HG02763 (cell line): ENCODE results near the gene CELSR1.
"Not testable (repeated sequence)": the region's sequence is repeated elsewhere in the genome, so short reads cannot be mapped to it uniquely, and the experiment has no call there.

Source experiments
- ATAC-seq: cut with Tn5 transposase; IDR thresholded peaks from one replicate; pipeline ENCODE4 v1.9.1; 2021; ENCODE audit warnings: mild to moderate bottlenecking, moderate library complexity; ENCODE audit not compliant: unreplicated experiment

The CELSR1 gene

DNA sequence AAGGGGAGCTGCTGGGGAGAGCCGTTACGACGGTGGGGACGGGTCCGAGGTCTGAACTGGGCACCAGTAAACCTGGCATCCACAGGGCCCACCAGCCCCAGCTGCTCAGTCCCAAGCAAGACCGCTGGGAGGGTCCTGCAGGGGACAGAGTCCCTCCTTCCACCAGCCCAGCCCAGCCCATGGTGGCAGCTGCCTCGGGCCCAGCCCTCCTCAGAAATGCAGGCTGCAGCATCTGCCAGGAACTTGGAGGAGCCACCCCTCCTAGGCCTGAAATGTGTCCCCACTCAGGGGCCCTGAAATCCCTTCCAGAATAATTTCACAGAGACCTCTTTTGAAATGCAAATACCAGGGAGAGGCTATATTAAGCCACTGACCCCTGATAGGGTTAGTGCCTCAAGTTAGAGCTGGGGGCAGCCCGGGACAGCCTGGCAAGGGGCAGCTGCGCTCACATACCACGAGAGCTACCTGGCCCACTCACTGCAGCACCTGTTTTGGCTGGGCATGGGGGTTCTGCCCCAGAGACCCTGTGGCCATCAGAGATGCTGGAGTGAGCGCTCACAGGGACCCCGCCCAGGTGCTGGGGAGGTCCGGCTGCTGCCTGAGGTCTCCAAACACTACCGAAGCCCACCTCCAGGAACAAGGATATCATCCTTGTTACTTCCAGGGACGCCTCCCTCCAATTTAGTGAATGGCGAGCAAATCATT lies 53.1 kb downstream of the CELSR1 start:
- ATAC-seq: no peak

DNA sequence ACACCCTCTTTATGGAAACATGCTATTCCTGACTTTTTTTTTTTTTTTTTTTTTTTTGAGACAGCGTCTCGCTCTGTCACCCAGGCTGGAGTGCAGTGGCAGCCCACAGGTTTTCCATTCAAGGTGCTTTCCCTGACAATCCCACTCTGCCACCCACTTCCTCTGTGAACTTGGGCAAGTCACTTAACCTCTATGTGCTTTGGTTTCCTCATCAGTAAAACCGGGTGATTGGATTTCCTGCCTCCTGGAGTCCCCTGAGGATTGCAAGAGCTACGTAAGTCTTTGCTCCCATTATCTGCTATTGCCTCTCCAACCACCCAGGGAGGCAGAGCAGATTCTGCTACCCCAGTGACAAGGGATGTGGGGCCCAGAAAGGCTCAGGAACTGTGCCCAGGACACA lies 54.1 kb downstream of the CELSR1 start:
- no peak for ATAC-seq

DNA sequence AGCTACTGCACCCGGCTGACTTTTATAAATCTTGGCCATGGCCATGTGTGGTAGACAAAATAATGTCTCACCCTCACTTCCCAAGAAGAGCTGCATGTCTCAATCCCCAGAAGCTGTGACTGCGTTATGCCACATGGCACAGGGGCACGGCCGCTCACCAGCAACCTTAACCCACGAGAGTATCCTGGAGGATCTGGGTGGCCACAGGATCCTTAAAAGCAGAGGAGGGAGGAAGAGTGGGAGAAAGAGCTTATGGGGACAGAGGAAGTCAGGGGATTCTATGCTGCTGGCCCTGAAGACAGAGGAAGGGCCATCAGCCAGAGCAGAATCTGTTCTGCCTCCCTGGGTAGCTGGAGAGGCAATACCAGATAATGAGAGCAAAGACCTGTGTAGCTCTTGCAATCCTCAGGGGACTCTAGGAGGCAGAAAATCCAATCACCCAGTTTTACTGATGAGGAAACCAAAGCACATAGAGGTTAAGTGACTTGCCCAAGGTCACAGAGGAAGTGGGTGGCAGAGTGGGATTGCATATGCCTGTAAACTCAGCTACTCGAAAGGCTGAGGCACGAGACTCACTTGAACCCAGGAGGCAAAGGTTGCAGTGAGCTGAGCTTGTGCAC lies 55.3 kb downstream of the CELSR1 start:
- no peak for ATAC-seq

DNA sequence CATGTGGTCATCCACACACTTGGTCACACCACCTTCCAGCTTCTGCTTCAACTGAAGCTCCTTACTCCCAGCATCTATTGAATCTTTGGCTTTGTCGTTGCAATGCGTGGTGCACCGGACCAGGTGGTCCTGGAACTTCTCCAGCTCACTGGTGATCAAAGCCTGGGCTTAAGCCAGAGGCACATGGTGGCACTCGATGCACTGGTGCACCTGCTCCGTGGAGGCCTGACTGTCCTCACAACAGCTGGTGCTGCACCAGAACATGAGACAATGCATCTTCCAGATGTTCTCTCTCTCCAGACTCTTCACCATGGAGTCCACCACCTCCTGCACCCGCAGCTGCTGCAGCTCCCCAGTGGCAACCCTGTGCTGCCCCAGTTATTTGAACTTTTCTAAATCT lies 56.0 kb downstream of the CELSR1 start:
- no peak for ATAC-seq

DNA sequence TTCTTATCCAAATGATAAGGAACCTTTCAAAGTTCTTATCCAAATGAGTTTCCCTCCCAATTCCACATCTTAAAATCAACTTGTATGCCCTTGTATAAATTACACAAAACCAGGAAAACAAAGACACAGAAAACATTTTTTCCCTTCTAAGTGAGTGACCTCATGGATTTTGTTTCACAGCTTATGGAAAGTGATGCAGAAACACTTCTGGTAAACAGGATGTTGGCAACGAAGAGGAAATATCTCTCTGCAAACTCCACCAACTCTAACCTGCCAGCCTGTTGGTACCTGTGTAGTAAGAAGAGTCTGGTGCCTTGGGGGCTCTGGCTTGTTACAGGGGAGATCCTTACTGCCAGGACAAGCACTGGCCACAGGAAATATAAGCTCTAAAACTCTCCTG lies 57.0 kb downstream of the CELSR1 start:
- no peak for ATAC-seq

DNA sequence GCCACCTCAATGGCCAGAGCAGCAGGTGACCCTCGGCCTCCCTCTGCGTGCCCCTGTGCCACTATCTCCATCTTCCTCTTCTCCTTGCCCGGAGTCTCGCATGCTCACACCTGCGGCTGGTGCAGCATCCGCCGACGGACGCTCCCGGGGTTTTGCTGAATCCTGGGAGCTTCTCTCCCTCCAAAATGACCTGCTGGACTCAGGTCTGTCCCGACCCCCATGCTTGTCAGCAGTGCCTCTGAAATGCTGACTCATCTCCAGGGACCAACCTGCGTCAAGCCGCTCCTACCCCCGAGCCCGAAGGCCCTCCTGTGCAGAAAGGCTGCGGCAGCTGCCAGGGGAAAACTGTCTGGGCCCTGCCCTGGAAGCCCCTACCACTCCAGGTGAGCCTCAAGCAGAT lies 58.4 kb downstream of the CELSR1 start:
- ATAC-seq: no peak

DNA sequence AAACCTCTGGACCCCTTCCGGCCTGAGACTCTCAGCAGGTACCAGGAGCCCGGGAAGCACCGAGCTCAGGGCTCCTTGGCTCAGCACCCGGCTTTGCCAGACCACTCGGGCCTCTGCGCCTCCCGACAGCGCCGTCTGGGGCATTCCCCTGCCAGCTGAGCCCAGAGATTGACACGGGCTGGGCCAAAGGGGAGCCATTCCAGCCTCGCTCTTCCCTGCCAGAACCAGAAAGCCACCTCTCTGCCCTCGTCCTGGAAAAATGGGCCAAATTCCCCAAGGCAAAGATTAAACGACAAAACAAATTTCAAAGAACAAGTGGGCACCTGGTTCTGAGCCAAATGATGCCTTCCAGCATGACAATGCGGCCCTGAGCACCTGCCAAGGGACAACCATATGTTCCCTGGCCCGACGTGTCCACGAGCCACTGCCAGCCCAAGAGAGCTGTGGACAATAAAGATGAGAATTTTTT lies 59.3 kb downstream of the CELSR1 start:
- ATAC-seq: no peak

DNA sequence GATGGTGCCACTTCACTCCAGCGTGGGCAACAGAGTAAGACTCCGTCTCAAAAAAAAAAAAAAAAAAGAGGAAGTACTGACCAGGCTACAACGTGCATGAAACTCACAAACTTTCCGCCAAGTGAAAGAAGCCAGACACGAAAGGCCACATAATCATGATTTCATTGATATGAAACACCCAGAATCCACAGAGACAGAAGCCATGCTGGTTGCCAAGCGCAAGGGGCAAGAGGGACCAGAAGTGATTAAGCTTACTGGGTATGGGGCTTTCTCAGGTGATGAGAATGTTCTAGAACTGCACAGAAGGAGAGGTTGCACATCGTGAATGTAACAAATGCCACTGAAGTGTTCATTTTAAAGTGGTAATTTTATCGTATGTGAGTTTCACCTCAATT lies 60.9 kb downstream of the CELSR1 start:
- no peak for ATAC-seq

DNA sequence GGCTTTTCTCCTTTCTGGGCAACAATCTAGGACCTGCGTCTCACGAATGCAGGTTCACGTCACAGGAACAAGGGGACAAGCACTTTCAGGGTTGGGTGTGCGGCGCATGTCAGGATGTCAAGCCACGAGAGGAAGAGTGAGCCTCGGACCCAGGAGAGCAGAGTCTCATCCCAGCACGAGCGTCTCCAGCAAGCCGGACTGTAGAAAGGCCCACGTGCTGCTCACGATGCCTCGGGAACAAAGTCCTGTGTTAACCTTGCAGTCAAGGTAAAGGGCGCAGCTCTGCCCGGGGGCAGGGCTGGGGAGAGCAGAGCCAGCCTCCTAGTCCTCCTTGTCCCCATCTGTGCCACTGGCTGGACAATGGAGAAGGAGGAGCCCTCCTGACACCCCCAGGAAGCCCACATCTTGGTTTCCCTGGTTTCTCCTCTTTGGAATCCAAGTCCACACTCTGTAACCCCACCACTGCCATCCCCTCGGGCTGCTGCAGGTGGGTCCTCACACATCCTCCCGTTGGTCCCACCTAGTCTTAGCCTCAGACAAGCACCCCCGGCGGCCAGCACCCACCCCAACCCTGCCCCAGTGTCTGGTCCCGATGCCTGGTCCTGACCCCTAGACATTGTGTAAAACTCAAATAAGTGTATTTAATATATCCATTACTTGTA lies 63.4 kb downstream of the CELSR1 start:
- no peak for ATAC-seq

DNA sequence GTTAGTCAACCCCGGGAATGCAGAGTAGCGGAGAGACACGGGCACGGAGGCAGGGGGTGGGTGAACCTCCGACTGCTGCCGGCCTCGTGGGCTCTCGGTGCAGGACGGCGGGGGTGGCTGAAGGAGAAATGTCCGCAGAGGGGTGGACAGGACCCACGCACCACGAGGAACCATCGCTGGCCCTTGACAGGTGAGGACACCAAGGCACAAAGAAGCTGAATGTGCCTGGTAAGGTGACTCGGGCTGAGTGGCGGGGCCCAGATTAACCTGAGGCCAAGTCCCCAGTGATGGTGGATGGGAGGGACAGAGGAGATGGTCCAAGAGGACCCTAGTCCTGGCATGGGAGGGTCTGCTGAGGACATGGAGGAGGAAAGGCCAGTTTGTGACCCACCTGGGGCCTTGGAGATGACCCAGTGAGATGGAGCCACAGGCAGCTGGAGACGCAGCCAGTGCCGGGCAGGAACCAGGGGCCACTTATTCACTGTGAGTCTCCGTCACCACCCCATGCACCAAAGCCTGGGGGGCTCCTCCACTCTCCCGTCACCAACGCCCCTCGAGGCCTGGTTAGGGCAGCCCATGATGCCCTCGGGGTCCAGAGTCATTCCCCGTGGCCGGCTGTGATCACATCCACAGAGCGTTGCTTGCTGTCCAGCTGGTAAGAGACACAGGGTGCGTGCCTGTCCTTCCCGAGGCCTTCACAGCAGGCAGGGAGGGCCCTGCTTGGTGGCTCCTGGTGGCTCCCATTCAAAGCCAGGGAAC lies 64.2 kb downstream of the CELSR1 start:
- ATAC-seq: no peak

DNA sequence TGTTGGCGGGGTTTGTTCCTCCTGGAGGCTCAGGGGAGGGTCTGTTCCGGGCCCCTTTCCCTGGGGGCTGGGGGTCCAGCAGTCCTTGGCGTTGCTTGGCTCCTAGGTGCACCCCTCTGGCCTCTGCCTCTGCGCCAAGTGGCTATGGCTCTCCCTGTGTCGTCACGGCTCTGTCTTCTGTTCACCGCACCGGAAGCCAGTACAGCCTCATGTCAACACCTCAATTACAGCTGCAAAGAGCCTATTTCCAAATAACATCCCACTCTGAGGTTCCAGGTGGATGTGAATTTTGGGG lies 64.8 kb downstream of the CELSR1 start:
- no peak for ATAC-seq

DNA sequence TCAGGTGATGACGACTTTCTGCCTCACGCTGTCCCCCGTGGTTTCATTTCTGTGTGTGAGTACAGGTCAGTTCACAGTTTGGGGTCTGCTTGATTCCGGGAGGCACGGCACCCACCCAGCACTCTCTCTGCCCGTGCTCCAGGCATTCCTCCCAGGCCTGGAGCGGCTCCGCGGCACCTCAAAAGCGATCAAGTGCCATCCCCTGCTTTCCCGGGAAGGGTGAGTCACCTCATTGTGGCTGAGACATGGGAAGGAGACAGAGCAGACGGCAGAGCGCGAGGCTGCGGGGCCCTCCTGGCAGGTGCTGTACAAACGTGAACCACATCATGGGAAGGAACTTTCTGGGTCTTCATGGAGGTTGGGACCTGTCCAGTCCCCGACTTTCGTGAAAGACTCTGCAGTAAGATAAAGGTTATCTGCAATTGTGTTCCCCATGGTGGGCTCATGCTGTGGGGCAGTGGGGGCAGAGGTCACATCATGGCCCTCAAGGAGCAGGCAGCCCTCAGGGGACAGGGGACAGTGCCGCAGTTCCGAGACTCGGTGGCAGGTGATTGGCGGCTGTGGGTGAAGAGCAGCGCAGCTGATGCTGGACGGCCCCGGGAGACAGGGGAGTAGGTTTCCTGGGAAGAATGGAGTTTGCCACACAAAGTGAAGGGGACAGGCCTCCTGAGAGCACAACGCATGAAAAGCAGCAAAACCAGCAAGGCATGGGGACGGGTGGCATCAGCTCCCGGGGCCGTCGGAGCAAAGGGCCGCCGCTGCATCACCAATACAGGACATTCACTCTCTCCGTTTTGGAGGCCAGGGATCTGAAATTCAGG lies 65.3 kb downstream of the CELSR1 start:
- no peak for ATAC-seq

DNA sequence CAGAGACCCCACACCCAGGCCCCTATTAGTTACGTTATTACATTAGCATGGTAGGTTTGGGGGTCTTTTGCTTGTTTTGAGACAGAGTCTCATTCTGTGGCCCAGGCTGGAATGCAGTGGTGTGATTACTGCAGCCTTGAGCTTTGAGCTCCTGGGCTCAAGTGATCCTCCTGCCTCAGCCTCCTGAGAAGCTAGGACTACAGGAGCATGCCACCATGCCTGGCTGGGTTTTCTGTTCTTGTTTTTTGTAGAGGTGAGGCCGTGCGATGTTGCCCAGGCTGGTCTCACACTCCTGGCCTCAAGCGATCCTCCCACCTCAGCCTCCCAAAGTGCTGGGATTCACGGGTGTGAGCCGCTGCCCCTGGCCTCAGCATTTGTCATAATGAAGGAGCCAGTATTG lies 66.1 kb downstream of the CELSR1 start:
- not testable (repeated sequence) for ATAC-seq

DNA sequence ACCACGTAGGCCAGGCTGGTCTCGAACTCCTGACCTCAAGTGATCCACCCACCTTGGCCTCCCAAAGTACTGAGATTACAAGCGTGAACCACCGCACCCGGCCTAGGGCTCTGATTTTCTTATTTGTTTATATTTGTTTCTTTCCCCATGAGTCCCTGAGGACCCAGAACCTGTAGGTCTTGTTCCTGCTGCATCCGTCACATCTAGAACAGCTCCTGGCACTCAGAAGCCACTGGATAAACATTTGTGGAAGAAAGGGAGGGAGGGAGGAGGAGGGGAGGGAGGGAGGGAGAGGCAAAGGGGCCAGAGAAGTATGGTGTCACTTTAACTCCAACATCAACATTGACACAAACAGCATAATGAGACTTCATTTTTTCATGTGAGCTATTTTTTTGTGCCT lies 67.7 kb downstream of the CELSR1 start:
- no peak for ATAC-seq

DNA sequence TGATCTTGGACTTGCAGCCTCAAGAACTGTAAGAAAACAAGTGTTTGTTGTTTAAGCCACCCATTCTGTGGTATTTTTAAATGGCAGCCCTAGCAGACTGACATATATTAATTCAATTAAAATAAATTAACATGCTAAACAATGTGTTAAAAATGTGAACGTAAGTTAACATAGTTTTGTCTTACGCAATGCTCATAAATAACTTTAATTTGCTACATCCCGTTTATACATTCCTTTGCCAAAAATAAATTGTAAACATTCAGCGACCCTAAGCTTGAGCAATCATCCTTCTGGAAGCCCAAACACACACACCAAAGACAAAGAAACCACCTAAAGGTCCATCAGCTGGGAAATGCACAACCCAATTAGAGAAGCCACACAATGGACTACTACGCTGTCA lies 70.4 kb downstream of the CELSR1 start:
- no peak for ATAC-seq

DNA sequence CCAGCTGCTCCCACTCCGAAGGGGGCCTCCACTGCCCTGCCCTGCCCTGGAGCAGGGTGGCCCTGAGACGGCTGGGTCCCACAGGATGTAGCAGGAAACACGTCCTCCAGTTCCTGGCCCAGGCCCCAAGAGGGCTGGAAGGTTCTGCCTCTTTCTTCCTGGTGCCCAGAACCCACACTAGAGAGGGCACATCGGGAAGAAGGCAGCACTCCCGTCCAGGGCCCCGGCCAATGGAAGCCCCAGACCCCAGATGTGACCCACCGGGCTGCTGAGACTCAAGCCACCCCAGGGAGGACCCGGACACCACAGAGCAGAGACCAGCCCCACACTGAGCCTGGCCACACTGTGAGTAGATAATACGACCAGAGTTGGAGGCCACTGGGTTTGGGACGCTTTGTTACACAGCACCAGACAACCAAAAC lies 71.2 kb downstream of the CELSR1 start:
- ATAC-seq: no peak

DNA sequence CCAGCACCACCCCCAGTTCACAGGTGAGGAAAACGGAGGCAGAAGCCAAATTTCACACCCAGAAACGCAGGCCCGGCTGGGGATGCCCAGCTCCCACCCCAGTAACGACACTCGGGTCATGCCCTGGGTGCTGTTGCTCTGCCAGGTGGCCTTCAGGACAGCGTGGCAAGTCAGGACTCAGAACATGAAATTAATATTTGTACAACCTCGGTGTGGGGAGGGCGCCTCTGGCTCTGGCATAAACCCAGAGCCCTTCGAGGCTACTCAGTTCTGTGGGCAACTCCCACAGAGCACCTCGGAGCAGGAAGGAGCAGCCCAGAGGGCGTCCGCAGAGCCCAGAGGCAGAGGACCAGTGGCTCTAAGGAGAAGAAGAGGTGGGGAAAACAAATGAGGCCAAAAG lies 71.6 kb downstream of the CELSR1 start:
- ATAC-seq: no peak

DNA sequence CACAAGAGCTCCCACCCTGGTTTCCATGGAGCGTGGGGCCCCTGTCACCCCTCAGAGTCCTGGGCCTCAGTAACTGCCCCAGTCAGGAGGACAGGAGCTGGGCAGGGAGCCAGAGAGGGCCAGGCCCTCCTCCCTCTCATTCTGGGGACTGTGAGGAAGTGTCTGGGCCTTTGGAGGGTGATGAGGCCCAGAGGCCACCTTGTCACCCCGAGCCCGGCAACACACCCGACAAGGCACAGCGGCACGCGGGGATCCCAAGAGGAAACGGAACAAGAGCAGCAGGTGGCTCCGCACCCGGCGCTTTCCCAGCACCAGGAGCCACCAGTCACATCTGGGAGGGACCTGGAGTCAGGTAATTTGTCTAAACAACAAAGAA lies 72.1 kb downstream of the CELSR1 start:
- ATAC-seq: no peak

DNA sequence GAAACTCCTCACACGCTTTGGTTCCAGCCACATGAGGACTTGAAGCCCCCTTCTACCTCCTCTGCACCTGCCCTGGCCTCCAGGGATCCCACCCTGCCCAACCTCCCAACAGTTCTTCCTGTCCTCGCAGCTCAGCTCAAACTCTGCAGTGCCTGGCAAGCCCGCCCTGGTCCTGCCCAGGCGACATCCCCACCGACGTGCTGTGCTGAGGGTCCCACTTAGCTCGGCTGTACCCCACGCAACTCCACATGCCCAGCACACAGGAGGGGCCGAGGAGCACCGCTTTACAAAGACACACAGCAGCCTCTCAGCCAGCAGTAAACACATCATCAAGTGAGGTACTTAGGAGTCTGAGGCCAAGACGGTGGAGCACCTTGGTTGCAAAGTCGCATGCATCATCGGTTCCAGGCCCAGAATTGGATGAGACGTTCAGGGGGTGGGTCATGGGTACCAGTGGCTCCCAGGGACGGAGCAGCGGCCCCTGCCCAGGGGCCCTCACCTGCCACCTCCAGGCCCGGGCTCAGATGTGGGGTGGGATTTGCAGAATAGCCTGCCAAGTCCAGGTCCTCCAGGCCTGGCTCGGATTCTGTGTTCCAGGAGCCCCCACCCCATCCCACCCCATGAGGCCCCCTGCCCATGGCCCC lies 72.6 kb downstream of the CELSR1 start:
- ATAC-seq: no peak

DNA sequence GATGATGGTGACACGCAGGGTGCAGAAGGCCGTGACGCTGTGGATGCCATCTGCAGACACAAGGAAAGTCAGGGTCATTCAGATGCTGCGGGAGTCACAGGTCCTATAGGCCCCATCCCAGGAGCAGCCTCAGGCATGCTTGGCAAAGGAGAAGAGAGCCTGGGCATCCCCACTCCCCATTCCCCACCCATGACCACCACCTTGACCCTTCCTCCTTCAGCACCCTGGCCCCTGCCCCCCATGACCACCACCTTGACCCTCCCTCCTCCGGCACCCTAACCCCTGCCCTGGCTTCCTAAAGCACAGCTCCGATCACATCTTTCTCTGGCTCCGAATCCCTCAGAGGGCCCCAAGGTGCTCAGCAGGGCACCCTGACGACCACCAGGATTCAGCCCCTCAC lies 73.1 kb downstream of the CELSR1 start:
- no peak for ATAC-seq
